ENCODE results near the gene UNC79.

GRCh38 chr14:93736378-93737014 lies 305.8 kb downstream of the UNC79 start:
- no peak for TF ChIP-seq SUZ12 (IDR thresholded peaks at IDR 0.05; ENCODE audit: extremely low read depth, insufficient read depth, insufficient read length)
- TF ChIP-seq ZNF274 (IDR thresholded peaks at IDR 0.05; ENCODE audit: low read depth, low read length) = no peak
- no peak for TF ChIP-seq YY1 (IDR thresholded peaks at IDR 0.05; ENCODE audit: insufficient read depth, insufficient read length)
